Gastrocnemius medialis (tissue), 4 donors: Measurements from ENCODE around the gene GPR42.

Experiments
- CTCF ChIP-seq, 5 experiments: fragments of 450-650 bp in 3 of 5; fragments of 200-600 bp in 2 of 5; sonication (generic) in 2 of 5; IDR thresholded peaks in 4 of 5; conservative IDR thresholded peaks in 1 of 5; 1 replicate in 4 of 5; 2 replicates in 1 of 5; pipeline ENCODE4 v1.5.1; 2016 to 2019; ENCODE audit warnings: antibody characterized with exemption in 5 of 5, mild to moderate bottlenecking in 3 of 5, moderate library complexity in 3 of 5
- POLR2A ChIP-seq, 2 donors: fragments of 450-650 bp; IDR thresholded peaks; one replicate each; pipeline ENCODE4 v1.6.1; 2017; ENCODE audit warnings: antibody characterized with exemption in 2 of 2, mild to moderate bottlenecking in 2 of 2, moderate library complexity in 2 of 2

- TF ChIP-seq CTCF (IDR thresholded peaks at IDR 0.05 in 4 of 5, conservative IDR thresholded peaks at IDR 0.05 in 1 of 5) (no peak), POLR2A (IDR thresholded peaks at IDR 0.05) (no peak)
Measured at GRCh38 chr19:35380450-35381124, 9.7 kb downstream of the GPR42 start.
